RKO (cell line): Measurements from ENCODE around the gene KCTD4.
"Not testable (repeated sequence)": the region's sequence is repeated elsewhere in the genome, so short reads cannot be mapped to it uniquely, and the experiment has no call there.

Experiments
- DNase-seq: peaks from one replicate; pipeline ENCODE4 v3.0.0-alpha.2; 2016; ENCODE audit warnings: low spot score

KCTD4 gene

GRCh38 chr13:45215392-45216077, 14.7 kb upstream of the KCTD4 start:
- DNase-seq = no peak

- no peak for DNase-seq
Measured at GRCh38 chr13:45209229-45209628, 8.4 kb upstream of the KCTD4 start.

GRCh38 chr13:45208132-45208531, 7.3 kb upstream of the KCTD4 start:
- DNase-seq = no peak

GRCh38 chr13:45207319-45207718, 6.5 kb upstream of the KCTD4 start:
- no peak for DNase-seq

- DNase-seq = peak; percentile 96
Measured at GRCh38 chr13:45206340-45206739, 5.5 kb upstream of the KCTD4 start.

- no peak for DNase-seq
Measured at GRCh38 chr13:45205124-45205523, 4.3 kb upstream of the KCTD4 start.

- DNase-seq = no peak
Measured at GRCh38 chr13:45199711-45200110, 1.1 kb downstream of the KCTD4 start.

- no peak for DNase-seq
Measured at GRCh38 chr13:45198924-45199323, 1.9 kb downstream of the KCTD4 start.

GRCh38 chr13:45198041-45198440, 2.8 kb downstream of the KCTD4 start:
- no peak for DNase-seq

GRCh38 chr13:45196622-45197021, 4.2 kb downstream of the KCTD4 start:
- DNase-seq = peak; percentile 32

- DNase-seq = no peak
Measured at GRCh38 chr13:45196096-45196495, 4.7 kb downstream of the KCTD4 start.

GRCh38 chr13:45195421-45195820, 5.4 kb downstream of the KCTD4 start:
- no peak for DNase-seq

- DNase-seq = no peak
Measured at GRCh38 chr13:45194081-45194939, 6.5 kb downstream of the KCTD4 start.

GRCh38 chr13:45191874-45192273, 9.0 kb downstream of the KCTD4 start:
- DNase-seq = no peak

- not testable (repeated sequence) for DNase-seq
Measured at GRCh38 chr13:45189511-45189910, 11.3 kb downstream of the KCTD4 start.

GRCh38 chr13:45189077-45189476, 11.8 kb downstream of the KCTD4 start:
- not testable (repeated sequence) for DNase-seq

GRCh38 chr13:45185286-45185685, 15.6 kb downstream of the KCTD4 start:
- DNase-seq = no peak

GRCh38 chr13:45184693-45185092, 16.2 kb downstream of the KCTD4 start:
- DNase-seq = no peak

GRCh38 chr13:45180713-45181601, 19.9 kb downstream of the KCTD4 start:
- peak; percentile 30 for DNase-seq

GRCh38 chr13:45180303-45180702, 20.5 kb downstream of the KCTD4 start:
- DNase-seq = no peak

- DNase-seq = no peak
Measured at GRCh38 chr13:45179428-45179827, 21.4 kb downstream of the KCTD4 start.
